ENCODE measurements around the gene ZNF681.

ZNF681 gene

DNA sequence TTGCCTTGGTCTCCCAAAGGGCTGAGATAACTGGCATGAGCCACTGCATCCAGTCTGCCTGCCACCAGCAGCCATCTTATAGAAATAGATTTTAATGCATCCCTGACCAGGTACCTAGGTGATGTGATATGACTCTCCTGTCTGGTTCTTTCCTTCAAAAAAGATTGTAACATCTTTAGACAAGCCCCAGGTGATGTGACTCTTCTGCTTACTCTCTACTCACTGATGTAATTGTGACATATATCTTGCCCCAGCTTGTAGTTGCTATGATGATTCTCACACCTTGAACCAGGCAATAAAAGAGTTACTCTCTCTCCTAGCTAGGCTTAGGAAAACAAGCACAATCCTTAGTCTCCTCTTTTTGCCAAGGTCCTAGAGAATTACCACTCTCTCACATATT lies 30.6 kb upstream of the ZNF681 start:
- no peaks in the 10 kb centered on the region for H3K9me3 ChIP-seq (ENCODE audit: insufficient read depth, low read length)

DNA sequence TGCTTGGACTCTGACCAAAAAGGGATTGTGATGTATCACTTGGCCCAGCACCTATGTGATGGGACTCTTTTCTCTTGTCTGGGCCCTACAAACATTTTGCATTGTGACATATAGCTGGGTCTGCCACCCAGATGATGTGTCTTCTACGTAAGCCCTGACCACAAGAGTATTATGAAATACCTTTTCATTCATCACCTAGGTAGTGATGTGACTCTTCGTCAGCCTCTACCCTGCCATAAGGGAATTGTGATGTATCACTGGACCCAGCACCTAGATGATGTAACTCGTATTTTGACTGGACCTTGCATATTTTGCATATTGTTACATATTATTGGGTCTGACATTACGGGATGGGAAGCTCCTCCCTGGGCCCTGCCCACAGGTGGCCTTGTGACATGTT lies 29.7 kb upstream of the ZNF681 start:
- Histone ChIP-seq H3K9ac (ENCODE audit: low read length) (no peak overlapping the region), H3K9me2 (replicated peaks; ENCODE audit: insufficient read depth, low read length) (no peaks in the 10 kb centered on the region), H3F3A (ENCODE audit: insufficient read depth) (no peaks in the 10 kb centered on the region; the same call in 1 of the 2 replicates), H4K20me1 (ENCODE audit: low read depth, low read length) (no peaks in the 10 kb centered on the region), H3K4me3 (ENCODE audit: insufficient read depth, low read length, poor library complexity, severe bottlenecking) (no peak overlapping the region), H2AFZ (ENCODE audit: low read depth, low read length, severe bottlenecking) (no peak overlapping the region), H3K27me3 (ENCODE audit: low read length) (no peaks in the 10 kb centered on the region), H3K4me2 (ENCODE audit: low read depth, low read length, poor library complexity, severe bottlenecking) (no peak overlapping the region), H3K79me2 (ENCODE audit: insufficient read depth, low read length) (peaks cover 6% of the 10 kb centered on the region; the same call in 1 of the 2 replicates), H3K9me3 (ENCODE audit: insufficient read depth, low read length) (no peaks in the 10 kb centered on the region), H3K27ac (ENCODE audit: low read depth, low read length) (no peak overlapping the region), H3K36me3 (ENCODE audit: low read length) (no peaks in the 10 kb centered on the region)
- TF ChIP-seq EZH2phosphoT487 (conservative IDR thresholded peaks at IDR 0.05; ENCODE audit: low read length): no peak
- TF ChIP-seq, protein P1, sequence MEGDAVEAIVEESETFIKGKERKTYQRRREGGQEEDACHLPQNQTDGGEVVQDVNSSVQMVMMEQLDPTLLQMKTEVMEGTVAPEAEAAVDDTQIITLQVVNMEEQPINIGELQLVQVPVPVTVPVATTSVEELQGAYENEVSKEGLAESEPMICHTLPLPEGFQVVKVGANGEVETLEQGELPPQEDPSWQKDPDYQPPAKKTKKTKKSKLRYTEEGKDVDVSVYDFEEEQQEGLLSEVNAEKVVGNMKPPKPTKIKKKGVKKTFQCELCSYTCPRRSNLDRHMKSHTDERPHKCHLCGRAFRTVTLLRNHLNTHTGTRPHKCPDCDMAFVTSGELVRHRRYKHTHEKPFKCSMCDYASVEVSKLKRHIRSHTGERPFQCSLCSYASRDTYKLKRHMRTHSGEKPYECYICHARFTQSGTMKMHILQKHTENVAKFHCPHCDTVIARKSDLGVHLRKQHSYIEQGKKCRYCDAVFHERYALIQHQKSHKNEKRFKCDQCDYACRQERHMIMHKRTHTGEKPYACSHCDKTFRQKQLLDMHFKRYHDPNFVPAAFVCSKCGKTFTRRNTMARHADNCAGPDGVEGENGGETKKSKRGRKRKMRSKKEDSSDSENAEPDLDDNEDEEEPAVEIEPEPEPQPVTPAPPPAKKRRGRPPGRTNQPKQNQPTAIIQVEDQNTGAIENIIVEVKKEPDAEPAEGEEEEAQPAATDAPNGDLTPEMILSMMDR (IDR thresholded peaks at IDR 0.05; ENCODE audit: insufficient read depth, low read length, poor library complexity, severe bottlenecking): no peak

More for the DNA sequence above, 30.6 kb upstream of the ZNF681 start:
- Histone ChIP-seq H3K4me2 (ENCODE audit: low read depth, low read length, poor library complexity, severe bottlenecking) (no peak overlapping the region), H2AFZ (ENCODE audit: low read depth, low read length, severe bottlenecking) (no peak overlapping the region), H3F3A (ENCODE audit: insufficient read depth) (no peaks in the 10 kb centered on the region; the same call in 1 of the 2 replicates), H3K36me3 (ENCODE audit: low read length) (no peaks in the 10 kb centered on the region), H3K9ac (ENCODE audit: low read length) (no peak overlapping the region), H4K20me1 (ENCODE audit: low read depth, low read length) (no peaks in the 10 kb centered on the region), H3K27me3 (ENCODE audit: low read length) (no peaks in the 10 kb centered on the region), H3K79me2 (ENCODE audit: insufficient read depth, low read length) (peaks cover 11% of the 10 kb centered on the region; the same call in 1 of the 2 replicates), H3K4me3 (ENCODE audit: insufficient read depth, low read length, poor library complexity, severe bottlenecking) (no peak overlapping the region), H3K27ac (ENCODE audit: low read depth, low read length) (no peak overlapping the region), H3K9me2 (replicated peaks; ENCODE audit: insufficient read depth, low read length) (no peaks in the 10 kb centered on the region)
- TF ChIP-seq, protein P1 (IDR thresholded peaks at IDR 0.05; ENCODE audit: insufficient read depth, low read length, poor library complexity, severe bottlenecking): no peak
- no peak for TF ChIP-seq EZH2phosphoT487 (conservative IDR thresholded peaks at IDR 0.05; ENCODE audit: low read length)

DNA sequence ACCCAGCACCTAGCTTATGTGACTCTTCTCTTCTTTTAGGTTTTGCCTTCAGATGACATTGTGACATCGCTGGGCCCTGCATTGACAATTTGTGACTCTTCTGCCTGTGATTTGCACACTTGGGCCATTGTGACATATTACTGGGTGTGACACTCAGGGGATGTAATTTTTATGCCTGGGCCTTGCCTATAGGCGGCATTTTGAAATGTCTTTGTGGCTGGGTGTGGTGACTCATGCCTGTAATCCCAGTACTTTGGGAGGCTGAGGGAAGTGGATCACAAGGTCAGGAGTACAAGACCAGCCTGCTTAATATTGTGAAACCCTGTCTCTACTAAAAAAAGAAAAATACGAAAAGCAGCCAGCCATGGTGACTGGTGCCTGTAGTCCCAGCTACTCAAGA lies 28.4 kb upstream of the ZNF681 start:
- H4K20me1 ChIP-seq (ENCODE audit: low read depth, low read length): no peaks in the 10 kb centered on the region
- H3K4me3 ChIP-seq (ENCODE audit: insufficient read depth, low read length, poor library complexity, severe bottlenecking): no peak overlapping the region
- no peak overlapping the region for H2AFZ ChIP-seq (ENCODE audit: low read depth, low read length, severe bottlenecking)
- H3K79me2 ChIP-seq (ENCODE audit: insufficient read depth, low read length): peaks cover 5% of the 10 kb centered on the region; the same call in 1 of the 2 replicates
- TF ChIP-seq, protein P1 (IDR thresholded peaks at IDR 0.05; ENCODE audit: insufficient read depth, low read length, poor library complexity, severe bottlenecking): no peak
- no peak for TF ChIP-seq EZH2phosphoT487 (conservative IDR thresholded peaks at IDR 0.05; ENCODE audit: low read length)
- no peak overlapping the region for H3K9ac ChIP-seq (ENCODE audit: low read length)
- no peaks in the 10 kb centered on the region; the same call in 1 of the 2 replicates for H3F3A ChIP-seq (ENCODE audit: insufficient read depth)
- H3K27ac ChIP-seq (ENCODE audit: low read depth, low read length): no peak overlapping the region
- H3K4me2 ChIP-seq (ENCODE audit: low read depth, low read length, poor library complexity, severe bottlenecking): no peak overlapping the region
- no peaks in the 10 kb centered on the region for H3K9me2 ChIP-seq (replicated peaks; ENCODE audit: insufficient read depth, low read length)
- H3K27me3 ChIP-seq (ENCODE audit: low read length): no peaks in the 10 kb centered on the region
- H3K9me3 ChIP-seq (ENCODE audit: insufficient read depth, low read length): no peaks in the 10 kb centered on the region
- H3K36me3 ChIP-seq (ENCODE audit: low read length): no peaks in the 10 kb centered on the region

All from SU-DHL-6 (cell line).